PC-9 (cell line): ENCODE measurements around the gene ECE1.

Source experiments
- CTCF ChIP-seq: fragments of 200-600 bp; sonication (generic); conservative IDR thresholded peaks from 2 replicates; pipeline ENCODE4 v1.6.1; 2017; ENCODE audit warnings: mixed run types, antibody characterized with exemption, mild to moderate bottlenecking, moderate library complexity
- EZH2 ChIP-seq: fragments of 200-600 bp; sonication (generic); IDR thresholded peaks from 2 replicates; pipeline ENCODE4 v1.8.0; 2017; ENCODE audit warnings: antibody characterized with exemption, low read depth

GRCh38 chr1:21188235-21188634, 102.0 kb downstream of the ECE1 start:
- TF ChIP-seq CTCF: no peak
- TF ChIP-seq EZH2: no peak
